ENCODE measurements around the gene ELL.

The ELL gene

GRCh38 chr19:18392926-18393325 lies 128.9 kb downstream of the ELL start:
- H4K20me1 ChIP-seq (ENCODE audit: insufficient read depth) = no peaks in the 10 kb centered on the region
- no peak overlapping the region for H2AFZ ChIP-seq (ENCODE audit: low read depth)
- H3K27me3 ChIP-seq (ENCODE audit: insufficient read depth, low read depth) = peaks cover 60% of the 10 kb centered on the region
- H3K4me1 ChIP-seq (ENCODE audit: low read depth, poor library complexity, severe bottlenecking) = peaks cover 3% of the 10 kb centered on the region
- no peak overlapping the region for H3K9ac ChIP-seq
- no peak for TF ChIP-seq CTCF (conservative IDR thresholded peaks at IDR 0.05; ENCODE audit: low read depth, low read length)
- H3K27ac ChIP-seq = no peak overlapping the region
- H3K4me3 ChIP-seq (IDR thresholded peaks at IDR 0.05; ENCODE audit: insufficient read depth, low read depth, low read length) = no peak overlapping the region
- H3K79me2 ChIP-seq (ENCODE audit: insufficient read depth, low read depth) = no peaks in the 10 kb centered on the region
- no peak overlapping the region for H3K4me2 ChIP-seq
- H3K36me3 ChIP-seq (ENCODE audit: insufficient read depth) = no peaks in the 10 kb centered on the region
